Uterus (tissue), 4 donors: ENCODE measurements around the gene GYPC. TPM values are rescaled to one million over a fixed set of nuclear protein-coding genes. Genes with fewer than 3 reads are reported as not detected.

Experiments
- DNase-seq, 2 donors: peaks; one replicate each; pipeline ENCODE4 v3.0.0-alpha.2; 2019 to 2020
- H3K27ac ChIP-seq, 2 donors: fragments of 200-600 bp; sonication (generic); 1 replicate in 1 of 2; 2 replicates in 1 of 2; pipeline ENCODE4 v1.5.1; 2016 to 2018
- H3K27me3 ChIP-seq, 2 donors: fragments of 200-600 bp; sonication (generic); one replicate each; pipeline ENCODE4 v1.5.1; 2018 to 2019; ENCODE audit warnings: control low read depth in 1 of 2
- H3K36me3 ChIP-seq, 2 donors: fragments of 200-600 bp; sonication (generic); one replicate each; pipeline ENCODE4 v1.5.1; 2019; ENCODE audit warnings: control low read depth in 1 of 2
- H3K4me1 ChIP-seq, 2 donors: fragments of 200-600 bp; sonication (generic); one replicate each; pipeline ENCODE4 v1.5.1; 2018 to 2019; ENCODE audit warnings: control low read depth in 1 of 2
- H3K4me3 ChIP-seq, 2 donors: fragments of 200-600 bp; sonication (generic); 1 replicate in 1 of 2; 2 replicates in 1 of 2; pipeline ENCODE4 v1.5.1; 2018 to 2019; ENCODE audit warnings: mild to moderate bottlenecking in 1 of 2
- H3K9me3 ChIP-seq, 2 donors: fragments of 200-600 bp; sonication (generic); one replicate each; pipeline ENCODE4 v1.5.1; 2019; ENCODE audit warnings: control low read depth in 1 of 2
- POLR2A ChIP-seq, 2 donors: fragments of 450-650 bp; IDR thresholded peaks; one replicate each; pipeline ENCODE4 v1.6.1; 2016; ENCODE audit warnings: antibody characterized with exemption in 2 of 2, mild to moderate bottlenecking in 1 of 2, moderate library complexity in 1 of 2
- intact Hi-C: fragments of 100-400 bp; cut with DNase I; formaldehyde crosslinking; loops from one replicate; pipeline ENCODE4 v1.15.1; 2023; ENCODE audit warnings: low total_unique reads
- total RNA-seq, 4 donors: library from RNA; depleted of rRNA in 3 of 4; stranded (reverse); fragments of >200 nt in 3 of 4; gene quantifications; one replicate each; pipeline versions ENCODE4 v1.1.0 to v1.2.4, GENCODE V29; 2014 to 2023
- TF ChIP-seq, protein P1 (sequence below), 4 experiments: fragments of 200-600 bp in 2 of 4; fragments of 450-650 bp in 2 of 4; sonication (generic) in 2 of 4; IDR thresholded peaks; one replicate each; pipeline ENCODE4 v1.5.1; 2016 to 2019; ENCODE audit warnings: antibody characterized with exemption in 4 of 4, mild to moderate bottlenecking in 2 of 4, moderate library complexity in 1 of 4
- donor health status: DM: yes; HTN: yes; CAD: no.

Gene GYPC
- total RNA-seq, 4 donors from 2014 or later, result 35.1 to 75.0 (median 57.8) TPM

DNA sequence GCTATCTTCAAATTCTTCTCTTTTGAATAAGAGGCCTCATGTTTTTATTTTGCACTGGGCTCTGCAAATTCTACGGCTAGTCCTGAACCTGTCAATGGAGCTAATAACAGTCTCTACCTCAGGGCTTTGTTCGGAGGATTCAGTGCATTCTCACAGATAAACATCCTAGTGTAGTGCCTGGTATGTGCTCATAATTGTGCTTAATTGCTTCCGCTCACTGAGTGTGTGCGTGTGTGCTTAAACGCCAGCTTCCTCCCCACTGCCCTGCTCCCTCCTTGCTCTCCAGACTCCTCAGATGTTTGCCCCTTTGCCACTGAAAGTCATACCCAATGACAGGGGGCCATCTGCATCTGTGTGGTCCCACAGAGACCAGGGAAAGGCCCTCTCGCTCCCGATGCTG lies 6.7 kb downstream of the GYPC start:
- TF ChIP-seq POLR2A (IDR thresholded peaks at IDR 0.05), result no peak
- TF ChIP-seq, protein P1, sequence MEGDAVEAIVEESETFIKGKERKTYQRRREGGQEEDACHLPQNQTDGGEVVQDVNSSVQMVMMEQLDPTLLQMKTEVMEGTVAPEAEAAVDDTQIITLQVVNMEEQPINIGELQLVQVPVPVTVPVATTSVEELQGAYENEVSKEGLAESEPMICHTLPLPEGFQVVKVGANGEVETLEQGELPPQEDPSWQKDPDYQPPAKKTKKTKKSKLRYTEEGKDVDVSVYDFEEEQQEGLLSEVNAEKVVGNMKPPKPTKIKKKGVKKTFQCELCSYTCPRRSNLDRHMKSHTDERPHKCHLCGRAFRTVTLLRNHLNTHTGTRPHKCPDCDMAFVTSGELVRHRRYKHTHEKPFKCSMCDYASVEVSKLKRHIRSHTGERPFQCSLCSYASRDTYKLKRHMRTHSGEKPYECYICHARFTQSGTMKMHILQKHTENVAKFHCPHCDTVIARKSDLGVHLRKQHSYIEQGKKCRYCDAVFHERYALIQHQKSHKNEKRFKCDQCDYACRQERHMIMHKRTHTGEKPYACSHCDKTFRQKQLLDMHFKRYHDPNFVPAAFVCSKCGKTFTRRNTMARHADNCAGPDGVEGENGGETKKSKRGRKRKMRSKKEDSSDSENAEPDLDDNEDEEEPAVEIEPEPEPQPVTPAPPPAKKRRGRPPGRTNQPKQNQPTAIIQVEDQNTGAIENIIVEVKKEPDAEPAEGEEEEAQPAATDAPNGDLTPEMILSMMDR (IDR thresholded peaks at IDR 0.05), result no peak
- no peak for DNase-seq
- intact Hi-C loops, result no loop called here
- Histone ChIP-seq H3K27me3 (no peaks in the 10 kb centered on the region), H3K4me1 (peaks cover 7 to 27% of the 10 kb centered on the region in 2 donors), H3K9me3 (no peaks in the 10 kb centered on the region), H3K36me3 (no peaks in the 10 kb centered on the region), H3K27ac (no peak overlapping the region), H3K4me3 (no peak overlapping the region)

DNA sequence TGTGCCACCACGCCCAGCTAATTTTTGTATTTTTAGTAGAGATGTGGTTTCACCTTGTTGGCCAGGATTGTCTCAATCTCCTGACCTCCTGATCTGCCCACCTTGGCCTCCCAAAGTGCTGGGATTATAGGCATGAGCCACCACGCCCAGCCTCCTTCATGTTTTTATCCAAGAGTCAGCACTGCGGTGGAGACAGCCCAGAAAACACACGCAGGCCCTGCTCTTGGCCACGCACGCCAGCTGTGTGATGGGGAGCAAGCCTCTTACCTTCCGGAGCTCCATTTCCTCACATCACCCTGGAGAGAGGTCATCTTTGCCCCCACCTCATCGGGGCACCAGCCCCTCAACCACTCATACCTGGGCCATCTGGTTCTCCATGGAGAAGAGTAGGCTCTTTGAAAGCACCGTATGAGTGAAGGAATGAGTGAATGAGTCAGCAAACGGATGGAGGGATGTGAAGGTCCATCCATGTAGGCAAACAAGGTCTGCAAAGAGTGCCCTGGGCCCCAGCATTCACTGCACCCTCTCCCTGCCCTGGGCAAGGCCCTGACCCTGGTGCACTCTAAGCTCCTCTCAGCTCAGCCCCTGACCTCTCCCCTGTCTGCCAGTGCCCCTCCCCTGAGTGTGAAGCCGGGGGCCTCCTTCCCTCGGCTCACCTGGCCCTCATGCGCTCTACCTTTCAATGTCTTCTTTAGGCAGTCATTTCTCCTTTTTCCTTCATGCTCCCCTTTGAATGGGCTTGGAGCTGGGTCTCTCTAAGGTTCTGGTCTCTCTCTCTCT lies 7.4 kb downstream of the GYPC start:
- Histone ChIP-seq H3K27ac (no peak overlapping the region), H3K27me3 (no peaks in the 10 kb centered on the region), H3K4me1 (peaks cover 2 to 22% of the 10 kb centered on the region in 2 donors), H3K36me3 (no peaks in the 10 kb centered on the region), H3K4me3 (no peak overlapping the region), H3K9me3 (no peaks in the 10 kb centered on the region)
- intact Hi-C loops, result no loop called here
- no peak for DNase-seq
- no peak for TF ChIP-seq POLR2A (IDR thresholded peaks at IDR 0.05)
- TF ChIP-seq, protein P1 (IDR thresholded peaks at IDR 0.05), result no peak

GRCh38 chr2:126664234-126664633 lies 8.3 kb downstream of the GYPC start:
- Histone ChIP-seq H3K27me3 (no peaks in the 10 kb centered on the region), H3K4me1 (peaks cover 0 to 19% of the 10 kb centered on the region in 2 donors), H3K27ac (no peak overlapping the region), H3K9me3 (no peaks in the 10 kb centered on the region), H3K36me3 (no peaks in the 10 kb centered on the region), H3K4me3 (no peak overlapping the region)
- intact Hi-C loops, result no loop called here
- no peak for TF ChIP-seq POLR2A (IDR thresholded peaks at IDR 0.05)
- no peak for DNase-seq

- peaks cover 0 to 19% of the 10 kb centered on the region in 2 donors for H3K4me1 ChIP-seq
- TF ChIP-seq, protein P1 (IDR thresholded peaks at IDR 0.05), result no peak
- no peak for TF ChIP-seq POLR2A (IDR thresholded peaks at IDR 0.05)
- no peak overlapping the region for H3K27ac ChIP-seq
These were observed 8.7 kb downstream of the GYPC start for GRCh38 chr2:126664639-126665038.

GRCh38 chr2:126665483-126665882 lies 9.5 kb downstream of the GYPC start:
- no peak for DNase-seq
- H3K4me3 ChIP-seq, result no peak overlapping the region
- TF ChIP-seq, protein P1 (IDR thresholded peaks at IDR 0.05), result no peak
- no peak for TF ChIP-seq POLR2A (IDR thresholded peaks at IDR 0.05)
- H3K4me1 ChIP-seq, result peaks cover 0 to 19% of the 10 kb centered on the region in 2 donors
- no peaks in the 10 kb centered on the region for H3K9me3 ChIP-seq
- H3K27ac ChIP-seq, result no peak overlapping the region
- no peaks in the 10 kb centered on the region for H3K36me3 ChIP-seq
- intact Hi-C loops, result no loop called here
- no peaks in the 10 kb centered on the region for H3K27me3 ChIP-seq

More at GRCh38 chr2:126664639-126665038, 8.7 kb downstream of the GYPC start:
- Histone ChIP-seq H3K4me3 (no peak overlapping the region), H3K9me3 (no peaks in the 10 kb centered on the region), H3K36me3 (no peaks in the 10 kb centered on the region), H3K27me3 (no peaks in the 10 kb centered on the region)
- no peak for DNase-seq
- intact Hi-C loops, result no loop called here
